ENCODE results near the gene MAN2A2. TPM values are rescaled to one million over a fixed set of nuclear protein-coding genes. Genes with fewer than 3 reads are reported as not detected.

MAN2A2 gene
- total and polyA plus RNA-seq, 2 of the 8 experiments (the other 6 are each of a cell fraction or from before 2014, with no cell fraction given) = 23.1 to 29.7 TPM

- TF ChIP-seq, protein P1, sequence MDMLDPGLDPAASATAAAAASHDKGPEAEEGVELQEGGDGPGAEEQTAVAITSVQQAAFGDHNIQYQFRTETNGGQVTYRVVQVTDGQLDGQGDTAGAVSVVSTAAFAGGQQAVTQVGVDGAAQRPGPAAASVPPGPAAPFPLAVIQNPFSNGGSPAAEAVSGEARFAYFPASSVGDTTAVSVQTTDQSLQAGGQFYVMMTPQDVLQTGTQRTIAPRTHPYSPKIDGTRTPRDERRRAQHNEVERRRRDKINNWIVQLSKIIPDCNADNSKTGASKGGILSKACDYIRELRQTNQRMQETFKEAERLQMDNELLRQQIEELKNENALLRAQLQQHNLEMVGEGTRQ (IDR thresholded peaks at IDR 0.05; ENCODE audit: low read length) = no peak
- TF ChIP-seq TBP (IDR thresholded peaks at IDR 0.05; ENCODE audit: low read depth, low read length) (no peak), MAX (IDR thresholded peaks at IDR 0.05) (no peak), CTBP2 (IDR thresholded peaks at IDR 0.05; ENCODE audit: borderline replicate concordance, insufficient read depth, insufficient read length, low read length) (no peak), RXRA (IDR thresholded peaks at IDR 0.05; ENCODE audit: insufficient read depth, low read depth, low read length) (no peak), POLR2AphosphoS5 (IDR thresholded peaks at IDR 0.05; ENCODE audit: low read depth, low read length) (no peak)
Observed at GRCh38 chr15:90959028-90959595, 56.0 kb downstream of the MAN2A2 start (continued).
